ENCODE data around the gene GALNT18.

The GALNT18 gene

GRCh38 chr11:11338304-11338703, 283.5 kb downstream of the GALNT18 start:
- TF ChIP-seq CSRNP3 (CRISPR knock-in tag; IDR thresholded peaks at IDR 0.05) (no peak), ZNF70 (CRISPR knock-in tag; IDR thresholded peaks at IDR 0.05) (no peak), ZFP3 (CRISPR knock-in tag; IDR thresholded peaks at IDR 0.05) (no peak), OSR1 (CRISPR knock-in tag; IDR thresholded peaks at IDR 0.05) (no peak), ARNTL (CRISPR knock-in tag; IDR thresholded peaks at IDR 0.05; ENCODE audit: borderline replicate concordance, low read depth) (no peak), POU6F1 (CRISPR knock-in tag; IDR thresholded peaks at IDR 0.05; ENCODE audit: borderline replicate concordance, low read depth) (no peak)
- TF ChIP-seq, protein P1, sequence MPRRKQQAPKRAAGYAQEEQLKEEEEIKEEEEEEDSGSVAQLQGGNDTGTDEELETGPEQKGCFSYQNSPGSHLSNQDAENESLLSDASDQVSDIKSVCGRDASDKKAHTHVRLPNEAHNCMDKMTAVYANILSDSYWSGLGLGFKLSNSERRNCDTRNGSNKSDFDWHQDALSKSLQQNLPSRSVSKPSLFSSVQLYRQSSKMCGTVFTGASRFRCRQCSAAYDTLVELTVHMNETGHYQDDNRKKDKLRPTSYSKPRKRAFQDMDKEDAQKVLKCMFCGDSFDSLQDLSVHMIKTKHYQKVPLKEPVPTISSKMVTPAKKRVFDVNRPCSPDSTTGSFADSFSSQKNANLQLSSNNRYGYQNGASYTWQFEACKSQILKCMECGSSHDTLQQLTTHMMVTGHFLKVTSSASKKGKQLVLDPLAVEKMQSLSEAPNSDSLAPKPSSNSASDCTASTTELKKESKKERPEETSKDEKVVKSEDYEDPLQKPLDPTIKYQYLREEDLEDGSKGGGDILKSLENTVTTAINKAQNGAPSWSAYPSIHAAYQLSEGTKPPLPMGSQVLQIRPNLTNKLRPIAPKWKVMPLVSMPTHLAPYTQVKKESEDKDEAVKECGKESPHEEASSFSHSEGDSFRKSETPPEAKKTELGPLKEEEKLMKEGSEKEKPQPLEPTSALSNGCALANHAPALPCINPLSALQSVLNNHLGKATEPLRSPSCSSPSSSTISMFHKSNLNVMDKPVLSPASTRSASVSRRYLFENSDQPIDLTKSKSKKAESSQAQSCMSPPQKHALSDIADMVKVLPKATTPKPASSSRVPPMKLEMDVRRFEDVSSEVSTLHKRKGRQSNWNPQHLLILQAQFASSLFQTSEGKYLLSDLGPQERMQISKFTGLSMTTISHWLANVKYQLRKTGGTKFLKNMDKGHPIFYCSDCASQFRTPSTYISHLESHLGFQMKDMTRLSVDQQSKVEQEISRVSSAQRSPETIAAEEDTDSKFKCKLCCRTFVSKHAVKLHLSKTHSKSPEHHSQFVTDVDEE (CRISPR knock-in tag; IDR thresholded peaks at IDR 0.05): no peak
- ATAC-seq: no peak

DNA sequence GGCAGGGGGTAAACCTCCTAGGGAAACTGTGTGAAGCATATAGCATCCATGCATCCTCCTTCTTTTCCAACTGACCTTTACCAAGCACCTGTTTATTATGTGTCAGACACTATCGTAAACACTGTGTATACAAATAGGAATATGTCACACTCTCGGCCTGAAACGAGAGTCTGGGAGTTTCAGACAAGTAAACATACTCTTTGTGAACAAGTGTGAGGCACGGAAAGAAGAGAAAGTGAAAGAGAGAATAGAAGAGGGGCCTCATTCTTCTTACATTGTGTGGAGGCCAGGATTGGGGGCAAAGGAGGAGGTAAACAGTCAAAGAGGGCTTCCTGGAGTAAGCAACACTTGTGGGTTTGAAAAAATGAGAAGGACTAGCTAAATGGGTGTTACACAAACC, 285.1 kb downstream of the GALNT18 start:
- TF ChIP-seq ARNTL (CRISPR knock-in tag; IDR thresholded peaks at IDR 0.05; ENCODE audit: borderline replicate concordance, low read depth): no peak
- no peak for TF ChIP-seq RARB (CRISPR knock-in tag; IDR thresholded peaks at IDR 0.05)
- TF ChIP-seq, protein P2, sequence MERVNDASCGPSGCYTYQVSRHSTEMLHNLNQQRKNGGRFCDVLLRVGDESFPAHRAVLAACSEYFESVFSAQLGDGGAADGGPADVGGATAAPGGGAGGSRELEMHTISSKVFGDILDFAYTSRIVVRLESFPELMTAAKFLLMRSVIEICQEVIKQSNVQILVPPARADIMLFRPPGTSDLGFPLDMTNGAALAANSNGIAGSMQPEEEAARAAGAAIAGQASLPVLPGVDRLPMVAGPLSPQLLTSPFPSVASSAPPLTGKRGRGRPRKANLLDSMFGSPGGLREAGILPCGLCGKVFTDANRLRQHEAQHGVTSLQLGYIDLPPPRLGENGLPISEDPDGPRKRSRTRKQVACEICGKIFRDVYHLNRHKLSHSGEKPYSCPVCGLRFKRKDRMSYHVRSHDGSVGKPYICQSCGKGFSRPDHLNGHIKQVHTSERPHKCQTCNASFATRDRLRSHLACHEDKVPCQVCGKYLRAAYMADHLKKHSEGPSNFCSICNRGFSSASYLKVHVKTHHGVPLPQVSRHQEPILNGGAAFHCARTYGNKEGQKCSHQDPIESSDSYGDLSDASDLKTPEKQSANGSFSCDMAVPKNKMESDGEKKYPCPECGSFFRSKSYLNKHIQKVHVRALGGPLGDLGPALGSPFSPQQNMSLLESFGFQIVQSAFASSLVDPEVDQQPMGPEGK (CRISPR knock-in tag; IDR thresholded peaks at IDR 0.05; ENCODE audit: borderline replicate concordance): no peak
- no peak for TF ChIP-seq PPARA (CRISPR knock-in tag; IDR thresholded peaks at IDR 0.05; ENCODE audit: borderline replicate concordance)
- TF ChIP-seq ZNF8 (CRISPR knock-in tag; IDR thresholded peaks at IDR 0.05): no peak
- TF ChIP-seq CSDC2 (CRISPR knock-in tag; IDR thresholded peaks at IDR 0.05): no peak
- TF ChIP-seq ZNF70 (CRISPR knock-in tag; IDR thresholded peaks at IDR 0.05): no peak
- TF ChIP-seq GLIS3 (CRISPR knock-in tag; IDR thresholded peaks at IDR 0.05): no peak
- no peak for ATAC-seq

DNA sequence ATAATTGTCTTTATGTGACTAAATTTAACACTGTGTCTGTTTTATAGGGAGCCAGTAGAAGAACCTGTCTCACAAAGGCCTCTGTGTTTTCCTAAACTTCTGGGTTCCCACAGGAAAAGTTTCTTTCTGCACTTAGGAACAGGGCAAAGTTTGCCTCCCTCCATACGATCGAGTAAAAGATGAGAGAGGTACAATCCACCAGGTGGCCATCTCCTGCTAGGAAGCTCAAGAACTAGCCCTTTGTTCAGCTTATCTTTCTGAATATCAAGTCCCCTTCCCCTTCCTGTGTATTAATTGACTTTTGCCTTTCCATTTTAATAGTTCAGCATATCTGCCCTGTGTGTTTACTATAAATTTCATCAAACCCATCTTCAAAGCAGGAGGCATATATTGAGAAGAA, 286.8 kb downstream of the GALNT18 start:
- no peak for ATAC-seq

DNA sequence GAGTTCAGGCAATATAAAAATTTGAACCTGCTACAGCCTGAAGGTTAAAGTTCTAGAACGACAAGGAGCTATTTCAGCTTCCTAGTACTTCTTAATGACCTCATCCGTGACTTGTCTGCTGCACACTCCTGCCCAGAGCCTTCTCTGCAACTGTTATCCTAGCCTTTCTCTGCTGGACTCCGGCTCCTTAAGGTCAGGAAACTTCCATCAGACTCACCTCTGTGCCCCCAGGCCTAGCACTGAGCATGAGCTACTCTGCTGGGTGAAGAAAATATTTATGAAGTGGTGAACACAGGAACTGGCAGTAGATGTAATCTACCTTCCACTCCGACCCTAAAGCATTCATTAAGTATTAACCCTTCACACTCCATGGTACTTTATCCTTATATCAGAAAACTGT, 287.2 kb downstream of the GALNT18 start:
- no peak for ATAC-seq
- TF ChIP-seq CSDC2 (CRISPR knock-in tag; IDR thresholded peaks at IDR 0.05) (no peak), ARNTL (CRISPR knock-in tag; IDR thresholded peaks at IDR 0.05; ENCODE audit: borderline replicate concordance, low read depth) (no peak), TCF4 (CRISPR knock-in tag; IDR thresholded peaks at IDR 0.05; ENCODE audit: borderline replicate concordance) (no peak), ZC3H10 (CRISPR knock-in tag; IDR thresholded peaks at IDR 0.05) (no peak), PPARA (CRISPR knock-in tag; IDR thresholded peaks at IDR 0.05; ENCODE audit: borderline replicate concordance) (no peak), POU6F1 (CRISPR knock-in tag; IDR thresholded peaks at IDR 0.05; ENCODE audit: borderline replicate concordance, low read depth) (no peak), ZFP3 (CRISPR knock-in tag; IDR thresholded peaks at IDR 0.05) (no peak), RARB (CRISPR knock-in tag; IDR thresholded peaks at IDR 0.05) (no peak), BACH2 (CRISPR knock-in tag; IDR thresholded peaks at IDR 0.05; ENCODE audit: borderline replicate concordance) (no peak), ZNF8 (CRISPR knock-in tag; IDR thresholded peaks at IDR 0.05) (no peak), ISL1 (CRISPR knock-in tag; IDR thresholded peaks at IDR 0.05) (no peak), GLIS3 (CRISPR knock-in tag; IDR thresholded peaks at IDR 0.05) (no peak), ESRRG (CRISPR knock-in tag; IDR thresholded peaks at IDR 0.05) (no peak), OSR1 (CRISPR knock-in tag; IDR thresholded peaks at IDR 0.05) (no peak), SNAI2 (CRISPR knock-in tag; IDR thresholded peaks at IDR 0.05) (no peak)
- TF ChIP-seq, protein P2 (CRISPR knock-in tag; IDR thresholded peaks at IDR 0.05; ENCODE audit: borderline replicate concordance): no peak
- TF ChIP-seq, protein P3, sequence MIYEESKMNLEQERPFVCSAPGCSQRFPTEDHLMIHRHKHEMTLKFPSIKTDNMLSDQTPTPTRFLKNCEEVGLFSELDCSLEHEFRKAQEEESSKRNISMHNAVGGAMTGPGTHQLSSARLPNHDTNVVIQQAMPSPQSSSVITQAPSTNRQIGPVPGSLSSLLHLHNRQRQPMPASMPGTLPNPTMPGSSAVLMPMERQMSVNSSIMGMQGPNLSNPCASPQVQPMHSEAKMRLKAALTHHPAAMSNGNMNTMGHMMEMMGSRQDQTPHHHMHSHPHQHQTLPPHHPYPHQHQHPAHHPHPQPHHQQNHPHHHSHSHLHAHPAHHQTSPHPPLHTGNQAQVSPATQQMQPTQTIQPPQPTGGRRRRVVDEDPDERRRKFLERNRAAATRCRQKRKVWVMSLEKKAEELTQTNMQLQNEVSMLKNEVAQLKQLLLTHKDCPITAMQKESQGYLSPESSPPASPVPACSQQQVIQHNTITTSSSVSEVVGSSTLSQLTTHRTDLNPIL (CRISPR knock-in tag; IDR thresholded peaks at IDR 0.05; ENCODE audit: low read depth): no peak

More for the DNA sequence above, 286.8 kb downstream of the GALNT18 start:
- TF ChIP-seq RARB (CRISPR knock-in tag; IDR thresholded peaks at IDR 0.05) (no peak), BACH2 (CRISPR knock-in tag; IDR thresholded peaks at IDR 0.05; ENCODE audit: borderline replicate concordance) (no peak)

All from SK-N-SH treated with all-trans-retinoic acid at 6 μM for 48 hours (cell line).